Neuron (in vitro differentiated cells): ENCODE data around the gene PTPRG.

Source experiments
- H2AFZ ChIP-seq: one replicate; pipeline ENCODE4 v1.6.1; 2013; ENCODE audit warnings: low read depth, mild to moderate bottlenecking, inconsistent platforms, low read length, moderate library complexity
- H3K27me3 ChIP-seq: one replicate; pipeline ENCODE4 v1.6.1; 2013; ENCODE audit warnings: low read length; ENCODE audit not compliant: insufficient read depth
- H3K36me3 ChIP-seq: one replicate; pipeline ENCODE4 v1.6.1; 2013; ENCODE audit warnings: low read length; ENCODE audit not compliant: insufficient read depth
- H3K4me1 ChIP-seq: one replicate; pipeline ENCODE4 v1.6.1; 2013; ENCODE audit warnings: low read length; ENCODE audit not compliant: insufficient read depth
- H3K4me3 ChIP-seq: 2 replicates; pipeline ENCODE4 v1.5.1; 2013; ENCODE audit warnings: mild to moderate bottlenecking, low read length, moderate library complexity
- H3K9me3 ChIP-seq: one replicate; pipeline ENCODE4 v1.6.1; 2013; ENCODE audit warnings: low read length

PTPRG gene

DNA sequence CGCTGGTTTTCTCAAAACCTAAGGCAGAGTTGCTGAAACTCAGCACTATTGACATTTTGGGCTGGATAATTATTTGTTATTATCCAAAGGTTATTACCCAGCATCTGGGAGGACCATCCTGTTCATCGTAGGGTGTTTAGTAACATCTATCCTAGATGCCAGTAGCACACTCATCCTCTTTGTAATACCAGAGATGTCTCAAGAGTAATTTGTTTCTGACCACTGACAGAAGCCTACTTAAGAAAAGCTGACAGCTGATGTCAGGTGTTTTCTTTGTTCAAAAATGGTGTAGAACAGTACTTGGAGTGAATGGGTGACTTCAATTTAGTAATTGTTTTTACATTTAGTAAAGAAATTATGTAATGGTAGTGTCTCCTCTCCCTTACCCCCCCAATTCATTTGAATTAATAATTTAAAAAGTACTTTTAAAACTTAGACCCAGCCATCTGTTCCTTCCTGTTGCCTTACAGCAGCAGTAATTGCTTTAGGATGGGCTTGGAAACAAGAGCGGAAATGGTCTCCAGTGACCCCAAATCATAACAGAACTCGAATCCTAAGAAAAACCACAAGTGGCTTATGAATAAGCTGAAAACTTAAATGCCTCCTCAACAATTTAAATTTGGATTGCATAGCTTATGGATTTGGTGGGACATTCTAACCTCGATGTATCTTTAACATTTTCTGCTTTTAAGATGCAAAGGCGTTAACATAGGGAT, 105.4 kb downstream of the PTPRG start:
- Histone ChIP-seq H3K4me3 (no peak overlapping the region), H3K9me3 (no peaks in the 10 kb centered on the region), H3K4me1 (no peaks in the 10 kb centered on the region), H2AFZ (no peak overlapping the region), H3K36me3 (no peaks in the 10 kb centered on the region), H3K27me3 (no peaks in the 10 kb centered on the region)

- Histone ChIP-seq H3K36me3 (no peaks in the 10 kb centered on the region), H3K4me1 (no peaks in the 10 kb centered on the region), H2AFZ (no peak overlapping the region), H3K27me3 (no peaks in the 10 kb centered on the region), H3K9me3 (no peaks in the 10 kb centered on the region), H3K4me3 (no peak overlapping the region)
These were observed 106.0 kb downstream of the PTPRG start for GRCh38 chr3:61667383-61667782.

- Histone ChIP-seq H3K36me3 (no peaks in the 10 kb centered on the region), H3K9me3 (no peaks in the 10 kb centered on the region), H3K4me3 (no peak overlapping the region), H2AFZ (no peak overlapping the region), H3K27me3 (no peaks in the 10 kb centered on the region), H3K4me1 (no peaks in the 10 kb centered on the region)
These were observed 106.4 kb downstream of the PTPRG start for GRCh38 chr3:61667814-61668213.

DNA sequence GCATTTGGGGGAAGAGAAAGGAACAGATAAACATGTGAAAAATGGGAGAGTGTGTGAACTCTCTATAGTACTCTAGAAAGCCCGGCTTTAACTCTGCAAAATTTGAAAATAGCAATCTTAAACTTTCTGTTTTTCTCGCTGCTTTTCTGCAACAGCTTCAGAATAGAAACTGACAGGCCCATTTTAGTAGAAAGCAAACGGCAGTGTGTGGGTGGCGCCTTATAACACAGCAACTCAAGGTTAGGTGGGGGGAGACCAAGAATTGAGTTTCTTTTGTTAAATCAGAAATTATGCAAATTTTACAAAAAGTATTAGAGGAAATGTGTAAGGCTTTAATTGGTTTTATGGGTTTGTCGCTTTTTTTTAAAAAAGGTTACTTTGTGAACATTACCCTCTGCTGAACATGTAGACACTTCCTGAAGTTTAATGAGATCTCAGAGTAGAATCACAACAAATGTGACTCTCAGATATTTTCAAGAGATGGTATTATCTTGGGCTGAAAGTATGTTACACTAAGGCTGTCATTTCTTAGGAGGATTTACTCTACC, 107.0 kb downstream of the PTPRG start:
- Histone ChIP-seq H3K27me3 (no peaks in the 10 kb centered on the region), H3K4me1 (no peaks in the 10 kb centered on the region), H2AFZ (no peak overlapping the region), H3K4me3 (no peak overlapping the region), H3K9me3 (no peaks in the 10 kb centered on the region), H3K36me3 (no peaks in the 10 kb centered on the region)

DNA sequence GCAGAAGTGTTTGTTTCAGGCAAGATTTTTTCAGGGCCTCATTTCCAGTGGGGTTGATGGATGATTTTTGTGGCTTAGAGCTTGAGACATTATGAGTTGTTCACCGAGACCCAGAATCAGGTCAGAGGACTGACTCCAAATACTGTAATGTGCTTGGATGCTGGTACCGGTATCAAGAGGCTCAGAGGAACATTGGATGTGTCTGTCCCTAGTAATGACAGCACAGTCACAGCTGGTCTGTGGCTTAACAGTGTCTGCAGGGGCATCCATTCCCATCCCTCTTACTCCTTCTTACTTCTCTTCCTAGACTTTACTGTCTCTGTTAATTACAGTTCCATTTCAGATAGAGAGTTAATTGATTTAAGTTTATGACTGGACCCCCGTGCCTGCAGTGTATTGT, 107.8 kb downstream of the PTPRG start:
- no peaks in the 10 kb centered on the region for H3K9me3 ChIP-seq
- no peaks in the 10 kb centered on the region for H3K27me3 ChIP-seq
- H3K36me3 ChIP-seq, result no peaks in the 10 kb centered on the region
- H3K4me3 ChIP-seq, result no peak overlapping the region
- H2AFZ ChIP-seq, result no peak overlapping the region
- H3K4me1 ChIP-seq, result no peaks in the 10 kb centered on the region

DNA sequence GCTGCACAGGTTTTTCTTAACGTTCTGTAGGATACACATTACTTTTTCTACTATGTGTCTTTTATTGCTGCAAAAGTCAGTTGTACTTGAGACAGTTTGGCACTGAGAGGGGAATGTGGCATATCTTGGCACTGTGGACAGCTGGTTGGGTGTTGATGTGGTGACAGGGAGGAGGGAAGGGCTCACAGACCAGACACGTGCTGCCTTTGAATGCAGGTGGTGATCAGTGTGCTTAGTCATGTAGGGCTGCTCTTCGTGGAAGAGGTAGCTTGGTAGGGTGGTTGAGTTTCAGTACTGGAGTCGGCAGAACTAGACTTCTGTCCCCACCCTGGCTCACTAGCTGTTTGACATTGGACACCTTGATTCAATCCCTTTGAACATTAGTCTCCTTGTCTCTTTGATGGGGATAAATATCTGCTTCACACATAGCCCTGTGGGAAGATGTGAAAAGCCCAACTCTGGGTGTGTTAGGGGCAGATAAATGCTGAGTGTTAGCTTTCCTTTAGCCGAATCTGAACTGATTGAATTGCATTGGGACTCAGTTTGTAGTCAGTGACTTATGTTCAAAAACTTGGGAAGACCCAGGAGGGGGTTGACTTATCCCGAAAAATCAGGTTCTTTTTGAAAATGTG, 108.4 kb downstream of the PTPRG start:
- H3K9me3 ChIP-seq, result no peaks in the 10 kb centered on the region
- no peak overlapping the region for H3K4me3 ChIP-seq
- H3K36me3 ChIP-seq, result no peaks in the 10 kb centered on the region
- H3K27me3 ChIP-seq, result no peaks in the 10 kb centered on the region
- no peak overlapping the region for H2AFZ ChIP-seq
- H3K4me1 ChIP-seq, result no peaks in the 10 kb centered on the region

GRCh38 chr3:61673651-61674050, 112.3 kb downstream of the PTPRG start:
- H2AFZ ChIP-seq, result no peak overlapping the region
- no peaks in the 10 kb centered on the region for H3K9me3 ChIP-seq
- H3K4me3 ChIP-seq, result no peak overlapping the region
- H3K4me1 ChIP-seq, result no peaks in the 10 kb centered on the region
- H3K27me3 ChIP-seq, result no peaks in the 10 kb centered on the region
- H3K36me3 ChIP-seq, result no peaks in the 10 kb centered on the region

- Histone ChIP-seq H3K4me3 (no peak overlapping the region), H3K9me3 (no peaks in the 10 kb centered on the region), H3K36me3 (no peaks in the 10 kb centered on the region)
These were observed 113.2 kb downstream of the PTPRG start for GRCh38 chr3:61674596-61674995.

DNA sequence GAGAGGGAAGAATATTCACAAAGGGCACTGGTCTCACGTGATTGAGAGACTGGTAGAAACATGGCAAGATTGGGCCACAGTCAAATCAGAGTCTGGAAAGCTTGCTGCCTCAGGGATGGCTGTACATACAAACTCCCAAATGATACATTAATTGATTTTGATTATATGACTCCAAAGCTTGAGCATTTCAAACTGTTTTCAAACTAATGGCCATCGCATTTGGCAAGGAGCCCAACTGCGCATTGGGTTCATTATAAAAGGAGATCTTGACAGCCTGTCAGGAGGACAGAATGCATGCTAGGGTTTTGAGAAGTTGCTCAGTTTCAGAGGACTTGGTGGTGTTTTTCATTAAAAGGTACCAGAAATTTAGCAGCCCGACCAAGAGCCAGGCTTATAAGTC, 117.7 kb downstream of the PTPRG start:
- no peak overlapping the region for H2AFZ ChIP-seq
- no peaks in the 10 kb centered on the region for H3K36me3 ChIP-seq
- no peaks in the 10 kb centered on the region for H3K9me3 ChIP-seq
- peaks cover 6% of the 10 kb centered on the region for H3K4me1 ChIP-seq
- no peaks in the 10 kb centered on the region for H3K27me3 ChIP-seq
- no peak overlapping the region for H3K4me3 ChIP-seq

More at GRCh38 chr3:61674596-61674995, 113.2 kb downstream of the PTPRG start:
- no peak overlapping the region for H2AFZ ChIP-seq
- no peaks in the 10 kb centered on the region for H3K4me1 ChIP-seq
- no peaks in the 10 kb centered on the region for H3K27me3 ChIP-seq

- no peak overlapping the region for H2AFZ ChIP-seq
- H3K27me3 ChIP-seq, result no peaks in the 10 kb centered on the region
- no peaks in the 10 kb centered on the region for H3K36me3 ChIP-seq
- H3K4me1 ChIP-seq, result peaks cover 6% of the 10 kb centered on the region
- H3K9me3 ChIP-seq, result no peaks in the 10 kb centered on the region
- no peak overlapping the region for H3K4me3 ChIP-seq
These were observed 119.2 kb downstream of the PTPRG start for GRCh38 chr3:61680617-61681016.

GRCh38 chr3:61681636-61682035, 120.3 kb downstream of the PTPRG start:
- H3K9me3 ChIP-seq, result no peaks in the 10 kb centered on the region
- H3K4me3 ChIP-seq, result no peak overlapping the region
- no peak overlapping the region for H2AFZ ChIP-seq
- H3K36me3 ChIP-seq, result no peaks in the 10 kb centered on the region
- peaks cover 6% of the 10 kb centered on the region for H3K4me1 ChIP-seq
- no peaks in the 10 kb centered on the region for H3K27me3 ChIP-seq

DNA sequence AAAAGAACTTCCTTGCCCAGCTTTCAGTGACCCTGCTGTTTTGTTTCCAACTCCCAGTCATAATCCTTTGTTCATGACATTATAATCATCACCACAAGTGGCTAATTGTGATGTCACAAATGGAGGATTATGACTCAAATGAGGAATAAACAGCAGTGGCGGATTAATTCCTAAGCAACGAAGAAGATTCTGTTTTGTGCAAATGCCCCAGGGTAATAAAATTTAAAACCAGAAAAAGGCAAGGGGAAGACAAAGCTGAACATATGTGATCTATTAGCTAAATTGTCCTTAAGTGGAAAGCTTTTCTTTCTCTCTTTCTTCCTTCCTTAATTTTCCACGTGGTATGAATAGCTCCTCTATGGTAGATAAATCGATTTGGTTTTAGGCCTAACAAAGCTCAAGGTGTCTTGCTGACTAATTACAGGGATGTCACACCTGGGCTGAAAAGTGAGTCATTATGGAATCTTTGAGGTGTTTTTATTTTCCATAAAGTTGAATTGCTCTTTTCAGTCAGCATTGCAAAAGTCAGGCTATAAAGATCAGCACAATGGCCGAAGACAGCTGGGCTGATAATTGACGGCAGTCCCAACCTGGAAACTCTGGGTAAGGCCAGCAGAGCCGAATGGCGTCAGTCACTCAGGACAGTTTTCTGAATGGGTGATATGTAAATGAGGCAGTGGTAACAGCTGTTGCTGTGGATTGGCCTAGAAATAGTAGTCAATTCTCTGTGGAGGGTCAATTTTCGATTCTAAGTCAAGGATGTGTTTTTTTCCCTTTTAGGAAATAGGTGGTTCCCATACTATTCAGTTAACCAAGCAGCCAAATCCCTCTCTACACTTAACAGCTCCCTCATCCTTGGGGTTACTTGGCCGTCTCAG, 121.5 kb downstream of the PTPRG start:
- no peaks in the 10 kb centered on the region for H3K9me3 ChIP-seq
- no peaks in the 10 kb centered on the region for H3K36me3 ChIP-seq
- H3K4me3 ChIP-seq, result no peak overlapping the region
- H2AFZ ChIP-seq, result no peak overlapping the region
- H3K27me3 ChIP-seq, result no peaks in the 10 kb centered on the region
- H3K4me1 ChIP-seq, result peaks cover 11% of the 10 kb centered on the region
